MM.1S (cell line): ENCODE results near the gene PSMC4.

Source experiments
- DNase-seq: peaks from one replicate; pipeline ENCODE4 v3.0.0-alpha.2; 2015
- H2AFZ ChIP-seq: fragments of 300-600 bp; sonication (generic); 2 replicates; pipeline ENCODE4 v1.6.0; 2016; ENCODE audit warnings: antibody characterized with exemption, low read length
- H3F3A ChIP-seq: fragments of 300-600 bp; sonication (generic); 2 replicates; pipeline ENCODE4 v1.6.1; 2016; ENCODE audit warnings: mild to moderate bottlenecking, antibody characterized with exemption, low read length, moderate library complexity, mixed read lengths; ENCODE audit not compliant: insufficient read depth
- H3K27ac ChIP-seq: fragments of 300-600 bp; sonication (generic); 2 replicates; pipeline ENCODE4 v1.5.1; 2016; ENCODE audit warnings: mild to moderate bottlenecking, low read length
- H3K27me3 ChIP-seq: fragments of 300-600 bp; sonication (generic); replicated peaks from 2 replicates; pipeline ENCODE4 v1.6.0; 2016; ENCODE audit warnings: low read length; ENCODE audit not compliant: insufficient read depth
- H3K36me3 ChIP-seq: fragments of 300-600 bp; sonication (generic); replicated peaks from 2 replicates; pipeline ENCODE4 v1.6.1; 2016; ENCODE audit warnings: mild to moderate bottlenecking, low read length, mixed read lengths; ENCODE audit not compliant: insufficient read depth
- H3K4me1 ChIP-seq: fragments of 300-600 bp; sonication (generic); 2 replicates; pipeline ENCODE4 v1.6.1; 2016; ENCODE audit warnings: low read length, mixed read lengths
- H3K4me2 ChIP-seq: fragments of 300-600 bp; sonication (generic); 2 replicates; pipeline ENCODE4 v1.6.0; 2016; ENCODE audit warnings: low read depth, low read length
- H3K4me3 ChIP-seq: fragments of 300-600 bp; sonication (generic); 2 replicates; pipeline ENCODE4 v1.5.1; 2016; ENCODE audit warnings: low read length, mixed read lengths
- H3K79me2 ChIP-seq: fragments of 300-600 bp; sonication (generic); 2 replicates; pipeline ENCODE4 v1.6.1; 2016; ENCODE audit warnings: mixed run types, low read length, mixed read lengths
- H3K9ac ChIP-seq: fragments of 300-600 bp; sonication (generic); 2 replicates; pipeline ENCODE4 v1.6.1; 2016; ENCODE audit warnings: low read length, mixed read lengths
- H3K9me2 ChIP-seq: fragments of 300-600 bp; sonication (generic); replicated peaks from 2 replicates; pipeline ENCODE4 v1.6.1; 2016; ENCODE audit warnings: mild to moderate bottlenecking, low read length, mixed read lengths; ENCODE audit not compliant: insufficient read depth
- H3K9me3 ChIP-seq: fragments of 300-600 bp; sonication (generic); replicated peaks from 2 replicates; pipeline ENCODE4 v1.6.1; 2016; ENCODE audit warnings: mild to moderate bottlenecking, low read length, mixed read lengths; ENCODE audit not compliant: insufficient read depth
- H4K20me1 ChIP-seq: fragments of 300-600 bp; sonication (generic); 2 replicates; pipeline ENCODE4 v1.6.1; 2016; ENCODE audit warnings: mild to moderate bottlenecking, low read length, moderate library complexity, mixed read lengths; ENCODE audit not compliant: insufficient read depth
- EZH2 ChIP-seq: fragments of 300-600 bp; sonication (generic); optimal IDR thresholded peaks from 2 replicates; pipeline ENCODE3; 2017; ENCODE audit warnings: low read depth, mild to moderate bottlenecking, antibody characterized with exemption, low read length, mixed read lengths
- EZH2phosphoT487 ChIP-seq: fragments of 300-600 bp; sonication (generic); IDR thresholded peaks from 2 replicates; pipeline ENCODE4 v1.6.1; 2018; ENCODE audit warnings: antibody characterized with exemption, low read length
- TF ChIP-seq, protein P1 (sequence below): fragments of 300-600 bp; sonication (generic); IDR thresholded peaks from 2 replicates; pipeline ENCODE4 v1.5.1; 2016; ENCODE audit warnings: antibody characterized with exemption, low read length, mixed read lengths

Gene PSMC4

DNA sequence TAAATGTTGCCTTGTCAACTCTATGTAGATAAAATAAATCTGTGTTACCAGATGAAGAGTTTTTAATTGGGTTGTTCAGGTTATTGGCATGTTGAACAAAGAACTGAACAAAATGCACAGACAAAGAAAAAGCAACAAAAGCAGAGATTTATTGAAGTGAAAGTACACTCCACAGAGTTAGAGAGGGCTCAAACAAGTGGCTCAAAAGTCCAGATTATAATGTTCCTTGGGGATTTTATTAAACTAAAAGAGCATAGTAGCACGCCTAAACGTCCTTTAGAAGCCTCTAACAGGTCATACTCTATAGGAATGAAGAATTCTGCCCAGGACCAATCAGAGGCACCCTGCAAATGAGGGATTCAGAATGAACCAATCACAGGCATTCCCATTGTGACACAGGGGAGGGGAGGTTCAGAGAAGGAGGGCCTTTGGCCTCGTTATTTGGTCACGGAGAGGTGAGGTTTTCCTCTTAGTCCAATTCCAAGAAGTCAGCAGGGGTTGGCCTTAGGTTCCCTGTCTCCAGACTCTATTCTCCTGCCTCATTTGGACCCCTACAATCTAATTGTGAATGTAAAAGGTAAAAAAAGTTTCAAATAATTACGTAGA is 12.8 kb downstream of the PSMC4 start:
- no peak overlapping the region for H3K9ac ChIP-seq
- no peaks in the 10 kb centered on the region for H3K4me1 ChIP-seq
- H3F3A ChIP-seq, result peaks cover 4% of the 10 kb centered on the region; the same call in 1 of the 2 replicates
- no peak overlapping the region for H2AFZ ChIP-seq
- H3K4me3 ChIP-seq, result no peak overlapping the region
- H3K27me3 ChIP-seq, result no peaks in the 10 kb centered on the region
- H3K9me3 ChIP-seq, result no peaks in the 10 kb centered on the region
- H3K36me3 ChIP-seq, result peaks cover 15% of the 10 kb centered on the region
- no peak overlapping the region for H3K27ac ChIP-seq
- no peaks in the 10 kb centered on the region for H4K20me1 ChIP-seq
- H3K4me2 ChIP-seq, result no peak overlapping the region
- TF ChIP-seq EZH2 (no peak), EZH2phosphoT487 (no peak)
- TF ChIP-seq, protein P1, sequence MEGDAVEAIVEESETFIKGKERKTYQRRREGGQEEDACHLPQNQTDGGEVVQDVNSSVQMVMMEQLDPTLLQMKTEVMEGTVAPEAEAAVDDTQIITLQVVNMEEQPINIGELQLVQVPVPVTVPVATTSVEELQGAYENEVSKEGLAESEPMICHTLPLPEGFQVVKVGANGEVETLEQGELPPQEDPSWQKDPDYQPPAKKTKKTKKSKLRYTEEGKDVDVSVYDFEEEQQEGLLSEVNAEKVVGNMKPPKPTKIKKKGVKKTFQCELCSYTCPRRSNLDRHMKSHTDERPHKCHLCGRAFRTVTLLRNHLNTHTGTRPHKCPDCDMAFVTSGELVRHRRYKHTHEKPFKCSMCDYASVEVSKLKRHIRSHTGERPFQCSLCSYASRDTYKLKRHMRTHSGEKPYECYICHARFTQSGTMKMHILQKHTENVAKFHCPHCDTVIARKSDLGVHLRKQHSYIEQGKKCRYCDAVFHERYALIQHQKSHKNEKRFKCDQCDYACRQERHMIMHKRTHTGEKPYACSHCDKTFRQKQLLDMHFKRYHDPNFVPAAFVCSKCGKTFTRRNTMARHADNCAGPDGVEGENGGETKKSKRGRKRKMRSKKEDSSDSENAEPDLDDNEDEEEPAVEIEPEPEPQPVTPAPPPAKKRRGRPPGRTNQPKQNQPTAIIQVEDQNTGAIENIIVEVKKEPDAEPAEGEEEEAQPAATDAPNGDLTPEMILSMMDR, result no peak
- DNase-seq, result no peak
- peaks cover 19% of the 10 kb centered on the region; the same call in 1 of the 2 replicates for H3K79me2 ChIP-seq
- H3K9me2 ChIP-seq, result no peaks in the 10 kb centered on the region

DNA sequence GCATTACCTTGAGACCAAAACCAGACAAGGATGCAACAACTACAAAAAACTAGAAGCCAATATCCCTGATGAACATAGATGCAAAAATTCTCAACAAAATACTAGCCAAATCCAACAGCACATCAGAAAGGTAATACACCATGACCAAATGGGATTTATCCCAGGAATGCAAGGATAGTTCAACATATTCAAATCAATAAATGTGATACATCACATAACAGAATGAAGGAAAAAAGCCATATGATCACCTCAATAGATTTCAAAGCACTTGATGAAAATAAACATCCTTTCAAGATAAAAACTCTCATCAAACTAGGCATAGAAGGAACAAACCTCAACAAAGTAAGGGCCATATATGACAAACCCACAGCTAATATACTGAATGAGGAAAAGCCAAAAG is 15.7 kb downstream of the PSMC4 start:
- Histone ChIP-seq H4K20me1 (no peaks in the 10 kb centered on the region), H3K4me3 (no peak overlapping the region), H3K4me1 (no peaks in the 10 kb centered on the region), H3K4me2 (no peak overlapping the region), H2AFZ (no peak overlapping the region), H3F3A (peaks cover 4% of the 10 kb centered on the region; the same call in 1 of the 2 replicates), H3K9me2 (no peaks in the 10 kb centered on the region), H3K9ac (no peak overlapping the region), H3K9me3 (no peaks in the 10 kb centered on the region), H3K27ac (no peak overlapping the region), H3K36me3 (peaks cover 7% of the 10 kb centered on the region; the same call in 1 of the 2 replicates), H3K27me3 (no peaks in the 10 kb centered on the region), H3K79me2 (peaks cover 22% of the 10 kb centered on the region; the same call in 1 of the 2 replicates)
- TF ChIP-seq EZH2 (no peak), EZH2phosphoT487 (no peak)
- TF ChIP-seq, protein P1, result no peak
- DNase-seq, result no peak

DNA sequence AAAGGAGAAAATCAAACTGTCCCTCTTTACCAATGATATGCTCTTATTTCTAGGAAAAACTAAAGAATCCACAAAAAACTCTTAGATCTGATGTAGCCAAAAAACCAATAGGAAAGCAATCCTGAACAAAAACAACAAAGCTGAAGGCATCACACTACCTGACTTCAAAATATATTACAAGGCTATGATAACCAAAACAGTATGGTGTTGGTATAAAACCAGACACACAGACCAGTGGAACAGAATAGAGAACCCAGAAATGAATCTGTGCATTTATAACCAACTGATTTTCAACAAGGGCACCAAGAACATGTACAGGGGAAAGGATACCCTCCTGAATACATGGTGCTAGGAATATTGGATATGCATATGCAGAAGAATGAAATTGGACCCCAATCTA is 16.2 kb downstream of the PSMC4 start:
- Histone ChIP-seq H3F3A (peaks cover 4% of the 10 kb centered on the region; the same call in 1 of the 2 replicates), H3K4me1 (no peaks in the 10 kb centered on the region), H3K9me2 (no peaks in the 10 kb centered on the region), H3K4me3 (no peak overlapping the region), H3K27me3 (no peaks in the 10 kb centered on the region), H4K20me1 (no peaks in the 10 kb centered on the region), H3K9ac (no peak overlapping the region), H3K4me2 (no peak overlapping the region), H3K9me3 (no peaks in the 10 kb centered on the region), H2AFZ (no peak overlapping the region), H3K36me3 (peaks cover 7% of the 10 kb centered on the region; the same call in 1 of the 2 replicates), H3K27ac (no peak overlapping the region), H3K79me2 (peaks cover 22% of the 10 kb centered on the region; the same call in 1 of the 2 replicates)
- no peak for DNase-seq
- no peak for TF ChIP-seq EZH2
- TF ChIP-seq, protein P1, result no peak
- no peak for TF ChIP-seq EZH2phosphoT487
